Measurements from ENCODE around the gene EPAS1.

EPAS1 gene

GRCh38 chr2:46383113-46383395, 85.8 kb downstream of the EPAS1 start:
- no peak for DNase-seq (ENCODE audit: low spot score)
- no peak overlapping the region for H3K27ac ChIP-seq (ENCODE audit: poor library complexity, severe bottlenecking)
- H3K36me3 ChIP-seq (ENCODE audit: low read depth) = peaks cover 83% of the 10 kb centered on the region
- H3K9me3 ChIP-seq (ENCODE audit: severe bottlenecking) = no peaks in the 10 kb centered on the region
- H3K27me3 ChIP-seq (ENCODE audit: insufficient read depth, poor library complexity, severe bottlenecking) = no peaks in the 10 kb centered on the region
- ATAC-seq (ENCODE audit: low read depth) = no peak
- no peak overlapping the region for H3K4me3 ChIP-seq (ENCODE audit: severe bottlenecking)
- TF ChIP-seq CTCF (IDR thresholded peaks at IDR 0.05; ENCODE audit: poor library complexity, severe bottlenecking) = no peak
- peaks cover 12% of the 10 kb centered on the region for H3K4me1 ChIP-seq (ENCODE audit: insufficient read depth, poor library complexity, severe bottlenecking)

- H3K36me3 ChIP-seq (ENCODE audit: low read depth) = peaks cover 74% of the 10 kb centered on the region
- no peak overlapping the region for H3K27ac ChIP-seq (ENCODE audit: poor library complexity, severe bottlenecking)
- H3K4me1 ChIP-seq (ENCODE audit: insufficient read depth, poor library complexity, severe bottlenecking) = peaks cover 12% of the 10 kb centered on the region
- no peak overlapping the region for H3K4me3 ChIP-seq (ENCODE audit: severe bottlenecking)
- ATAC-seq (ENCODE audit: low read depth) (no peak), DNase-seq (ENCODE audit: low spot score) (no peak)
- no peak for TF ChIP-seq CTCF (IDR thresholded peaks at IDR 0.05; ENCODE audit: poor library complexity, severe bottlenecking)
- H3K9me3 ChIP-seq (ENCODE audit: severe bottlenecking) = no peaks in the 10 kb centered on the region
- H3K27me3 ChIP-seq (ENCODE audit: insufficient read depth, poor library complexity, severe bottlenecking) = no peaks in the 10 kb centered on the region
Measured at GRCh38 chr2:46383784-46384456, 86.7 kb downstream of the EPAS1 start.

GRCh38 chr2:46384457-46384815, 87.2 kb downstream of the EPAS1 start:
- TF ChIP-seq CTCF (IDR thresholded peaks at IDR 0.05; ENCODE audit: poor library complexity, severe bottlenecking) = no peak
- no peaks in the 10 kb centered on the region for H3K9me3 ChIP-seq (ENCODE audit: severe bottlenecking)
- no peaks in the 10 kb centered on the region for H3K27me3 ChIP-seq (ENCODE audit: insufficient read depth, poor library complexity, severe bottlenecking)
- H3K27ac ChIP-seq (ENCODE audit: poor library complexity, severe bottlenecking) = peak overlapping the region; percentile 66
- peaks cover 12% of the 10 kb centered on the region for H3K4me1 ChIP-seq (ENCODE audit: insufficient read depth, poor library complexity, severe bottlenecking)
- H3K4me3 ChIP-seq (ENCODE audit: severe bottlenecking) = no peak overlapping the region
- ATAC-seq (ENCODE audit: low read depth) (no peak), DNase-seq (ENCODE audit: low spot score) (no peak)
- H3K36me3 ChIP-seq (ENCODE audit: low read depth) = peaks cover 69% of the 10 kb centered on the region

- Histone ChIP-seq H3K9me3 (ENCODE audit: severe bottlenecking) (no peaks in the 10 kb centered on the region), H3K36me3 (ENCODE audit: low read depth) (peaks cover 56% of the 10 kb centered on the region), H3K27ac (ENCODE audit: poor library complexity, severe bottlenecking) (peak overlapping the region; percentile 66), H3K4me3 (ENCODE audit: severe bottlenecking) (no peak overlapping the region), H3K27me3 (ENCODE audit: insufficient read depth, poor library complexity, severe bottlenecking) (no peaks in the 10 kb centered on the region), H3K4me1 (ENCODE audit: insufficient read depth, poor library complexity, severe bottlenecking) (peaks cover 12% of the 10 kb centered on the region)
- no peak for TF ChIP-seq CTCF (IDR thresholded peaks at IDR 0.05; ENCODE audit: poor library complexity, severe bottlenecking)
- DNase-seq (ENCODE audit: low spot score) (no peak), ATAC-seq (ENCODE audit: low read depth) (peak; percentile 67)
Measured at GRCh38 chr2:46385786-46386577, 88.8 kb downstream of the EPAS1 start.

- H3K36me3 ChIP-seq (ENCODE audit: low read depth) = peaks cover 51% of the 10 kb centered on the region
- no peak for DNase-seq (ENCODE audit: low spot score)
- H3K4me1 ChIP-seq (ENCODE audit: insufficient read depth, poor library complexity, severe bottlenecking) = peaks cover 12% of the 10 kb centered on the region
- no peak for ATAC-seq (ENCODE audit: low read depth)
- H3K27ac ChIP-seq (ENCODE audit: poor library complexity, severe bottlenecking) = peak overlapping the region; percentile 66
- H3K27me3 ChIP-seq (ENCODE audit: insufficient read depth, poor library complexity, severe bottlenecking) = no peaks in the 10 kb centered on the region
- TF ChIP-seq CTCF (IDR thresholded peaks at IDR 0.05; ENCODE audit: poor library complexity, severe bottlenecking) = no peak
- H3K9me3 ChIP-seq (ENCODE audit: severe bottlenecking) = no peaks in the 10 kb centered on the region
- H3K4me3 ChIP-seq (ENCODE audit: severe bottlenecking) = no peak overlapping the region
Measured at GRCh38 chr2:46386763-46387162, 89.6 kb downstream of the EPAS1 start.

Data from RWPE2 (cell line).